Measurements from ENCODE around the gene APOC3. TPM values are rescaled to one million over a fixed set of nuclear protein-coding genes. Genes with fewer than 3 reads are reported as not detected.

The APOC3 gene
- total and polyA plus RNA-seq, 2 of the 4 experiments (the other 2 are of a cell fraction), result not detected

DNA sequence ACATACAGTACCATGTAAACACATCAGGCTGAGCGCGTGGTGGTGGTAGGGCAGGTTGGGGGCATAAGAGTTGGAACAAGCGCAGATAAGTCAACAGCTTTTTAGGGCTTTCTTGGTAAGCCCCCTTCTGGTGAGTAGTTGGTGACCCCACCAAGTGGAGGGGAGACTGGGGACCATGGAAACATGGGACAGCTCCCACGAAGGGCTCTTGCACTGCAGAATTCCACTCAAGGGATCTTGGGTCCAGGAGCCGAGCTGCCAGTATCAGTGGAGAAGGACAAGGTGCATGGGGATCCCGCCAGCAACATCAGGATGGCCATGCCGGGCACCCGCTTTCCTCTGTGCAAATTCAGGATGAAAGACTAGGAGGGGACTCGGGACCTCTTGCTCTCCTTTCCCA lies 14.0 kb downstream of the APOC3 start:
- Histone ChIP-seq H3K4me3 (ENCODE audit: insufficient read depth, low read depth, low read length) (no peak overlapping the region), H3K9ac (ENCODE audit: low read depth, low read length) (no peak overlapping the region), H3K18ac (ENCODE audit: low read depth, low read length) (no peak overlapping the region), H4K20me1 (ENCODE audit: insufficient read depth, low read length) (no peaks in the 10 kb centered on the region), H3K9me3 (ENCODE audit: control insufficient read depth, insufficient read depth, low read length) (no peaks in the 10 kb centered on the region), H3K27me3 (ENCODE audit: control insufficient read depth, insufficient read depth, low read length) (no peaks in the 10 kb centered on the region), H3K56ac (ENCODE audit: extremely low read depth, insufficient read depth, low read length) (no peak overlapping the region), H2BK120ac (ENCODE audit: low read depth, low read length) (no peak overlapping the region), H3K4me2 (ENCODE audit: low read depth, low read length) (no peak overlapping the region), H4K91ac (ENCODE audit: insufficient read depth, low read depth, low read length) (no peak overlapping the region), H3K4ac (ENCODE audit: low read depth, low read length) (no peak overlapping the region), H2BK20ac (ENCODE audit: low read depth, low read length) (no peak overlapping the region), H3K14ac (replicated peaks; ENCODE audit: low read depth, low read length) (no peak overlapping the region), H4K8ac (ENCODE audit: low read depth in 2 of 2, low read length in 2 of 2) (no peak overlapping the region), H3K79me1 (ENCODE audit: low read depth in 1 of 2, low read length in 2 of 2) (no peaks in the 10 kb centered on the region), H3K9me1 (ENCODE audit: insufficient read depth, low read length) (peaks cover 4% of the 10 kb centered on the region; the same call in 1 of the 2 replicates), H2AFZ (replicated peaks; ENCODE audit: low read length, poor library complexity) (no peak overlapping the region), H2BK15ac (ENCODE audit: low read depth, low read length) (no peak overlapping the region), H2BK5ac (ENCODE audit: low read depth, low read length, poor library complexity, severe bottlenecking) (no peak overlapping the region), H2AK9ac (replicated peaks; ENCODE audit: low read depth, low read length, poor library complexity) (no peak overlapping the region), H4K5ac (ENCODE audit: low read depth, low read length) (no peak overlapping the region), H3K36me3 (ENCODE audit: control insufficient read depth, insufficient read depth, low read length) (peaks cover 36% of the 10 kb centered on the region), H3K4me1 (ENCODE audit: control insufficient read depth, insufficient read depth, low read length) (no peaks in the 10 kb centered on the region), H3K23ac (ENCODE audit: low read depth, low read length) (no peak overlapping the region), H2AK5ac (ENCODE audit: low read depth, low read length) (no peak overlapping the region), H3K27ac (ENCODE audit: insufficient read depth, low read length) (no peak overlapping the region)
- ChIA-PET CTCF (interaction anchor here (0.6 kb wide), 1 partner anchor 18 kb away, joined by 3 read pairs; no protein-coding TSS in a partner anchor), POLR2A (ENCODE audit: unreplicated experiment) (no interaction called here)
- dilution Hi-C loops (cut with HindIII; ENCODE audit: low sequenced_read_pairs, unreplicated experiment) (no loop called here), in situ Hi-C loops (cut with MboI; ENCODE audit: low sequenced_read_pairs) (no loop called here), intact Hi-C loops (cut with micrococcal nuclease) (no loop called here)
- TSS peak; percentile 87 for BruUV-seq (replicated peaks)
- ATAC-seq (ENCODE audit: low read depth) (no peak), DNase-seq (no peak)
- no peak for TF ChIP-seq MXI1 (IDR thresholded peaks at IDR 0.05; ENCODE audit: borderline replicate concordance, low read depth, low read length)
- TF ChIP-seq MAZ (IDR thresholded peaks at IDR 0.05; ENCODE audit: borderline replicate concordance, low read depth, low read length), result no peak
- no peak for TF ChIP-seq BHLHE40 (IDR thresholded peaks at IDR 0.05; ENCODE audit: low read depth, low read length)
- WGBS, 2 experiments (ENCODE audit: extremely low coverage in 2 of 2, insufficient read length in 1 of 2), result 100% methylated on average over 4 of the region's 9 CpGs; no CpG with 5 or more reads in 1 of the 2 experiments
